Measurements from ENCODE around the gene KRT15.

- no peak for TF ChIP-seq CTCF (IDR thresholded peaks at IDR 0.05; ENCODE audit: low read length)
- TF ChIP-seq EZH2 (IDR thresholded peaks at IDR 0.05; ENCODE audit: borderline replicate concordance, low read length) = no peak
Measured at GRCh38 chr17:41551365-41551764, 32.7 kb upstream of the KRT15 start.

All from OCI-LY1 (cell line).